ENCODE results near the gene TADA3.

DNA sequence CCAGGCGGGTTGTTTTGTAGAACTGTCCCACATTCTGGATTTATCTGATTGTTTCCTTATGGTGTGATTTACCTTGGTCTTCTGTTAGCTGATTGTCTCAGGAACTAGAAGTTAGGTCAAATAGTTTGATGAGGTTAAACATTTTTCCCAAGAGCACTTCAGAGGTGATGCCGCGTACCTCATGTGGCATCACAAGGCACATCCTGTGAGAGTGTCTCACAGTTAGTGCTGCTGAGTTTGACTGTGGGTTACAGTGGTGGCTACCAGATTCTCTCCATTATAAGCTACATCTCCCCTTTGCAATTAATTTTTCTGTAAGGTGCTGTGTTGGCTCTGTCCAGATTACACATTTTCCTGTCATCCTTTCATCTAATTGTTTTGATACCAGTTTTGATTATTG lies 39.0 kb upstream of the TADA3 start:
- TF ChIP-seq, protein P1, sequence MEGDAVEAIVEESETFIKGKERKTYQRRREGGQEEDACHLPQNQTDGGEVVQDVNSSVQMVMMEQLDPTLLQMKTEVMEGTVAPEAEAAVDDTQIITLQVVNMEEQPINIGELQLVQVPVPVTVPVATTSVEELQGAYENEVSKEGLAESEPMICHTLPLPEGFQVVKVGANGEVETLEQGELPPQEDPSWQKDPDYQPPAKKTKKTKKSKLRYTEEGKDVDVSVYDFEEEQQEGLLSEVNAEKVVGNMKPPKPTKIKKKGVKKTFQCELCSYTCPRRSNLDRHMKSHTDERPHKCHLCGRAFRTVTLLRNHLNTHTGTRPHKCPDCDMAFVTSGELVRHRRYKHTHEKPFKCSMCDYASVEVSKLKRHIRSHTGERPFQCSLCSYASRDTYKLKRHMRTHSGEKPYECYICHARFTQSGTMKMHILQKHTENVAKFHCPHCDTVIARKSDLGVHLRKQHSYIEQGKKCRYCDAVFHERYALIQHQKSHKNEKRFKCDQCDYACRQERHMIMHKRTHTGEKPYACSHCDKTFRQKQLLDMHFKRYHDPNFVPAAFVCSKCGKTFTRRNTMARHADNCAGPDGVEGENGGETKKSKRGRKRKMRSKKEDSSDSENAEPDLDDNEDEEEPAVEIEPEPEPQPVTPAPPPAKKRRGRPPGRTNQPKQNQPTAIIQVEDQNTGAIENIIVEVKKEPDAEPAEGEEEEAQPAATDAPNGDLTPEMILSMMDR (IDR thresholded peaks at IDR 0.05): no peak
- no peak for TF ChIP-seq POLR2A (IDR thresholded peaks at IDR 0.05)
